ENCODE data around the gene ARL5A.

DNA sequence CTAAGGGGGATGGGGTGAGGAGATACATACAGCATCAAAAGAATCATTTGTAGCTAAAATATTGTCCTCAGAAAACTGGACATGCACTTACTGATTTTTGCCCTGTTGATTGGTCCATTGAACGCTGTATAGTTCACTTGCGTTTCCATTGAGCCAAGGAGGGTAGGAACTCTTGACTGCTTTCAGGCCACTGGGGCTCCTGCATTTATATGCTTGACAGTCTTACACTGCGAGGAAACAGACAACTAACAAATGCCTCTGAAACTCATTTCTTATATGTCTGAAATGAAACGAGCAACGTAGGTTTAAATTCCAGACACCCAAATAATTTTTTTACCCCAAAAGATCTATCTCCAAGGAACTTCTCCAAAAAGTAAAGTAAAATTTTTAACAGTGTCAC is 42.1 kb downstream of the ARL5A start:
- TF ChIP-seq EZH2 (IDR thresholded peaks at IDR 0.05; ENCODE audit: insufficient read depth, poor library complexity, severe bottlenecking), result no peak
- no peak for TF ChIP-seq EZH2phosphoT487 (IDR thresholded peaks at IDR 0.05; ENCODE audit: insufficient read depth, low read depth)
